ENCODE results near the gene FBXO22. TPM values are rescaled to one million over a fixed set of nuclear protein-coding genes. Genes with fewer than 3 reads are reported as not detected.

FBXO22 gene
- total RNA-seq = 10 to 100 TPM; 17.3 to 26.6 (median 20.0) TPM
- long read RNA-seq, full-length matches to known transcripts = 7 of 9 reads
- long read RNA-seq, partial matches to known transcripts = 0 of 9 reads
- long read RNA-seq, other reads (novel, unspliced or antisense) = 2 of 9 reads

GRCh38 chr15:75903331-75904239 lies at the start of gene FBXO22:
FBXO22 (plus strand) TSS chr15:75903878; CDS start chr15:75903964, 86 bp downstream.
- peak within 1 kb of the TSS; percentile 70 to 97 (median 81) for H3K4me3 ChIP-seq
- H3K36me3 ChIP-seq = peaks cover 0 to 8% (median 1%) of the 10 kb centered on the region in 4 donors
- no peaks in the 10 kb centered on the region for H3K27me3 ChIP-seq
- 3% methylated on average over 34 of the region's 63 CpGs for WGBS (ENCODE audit: insufficient coverage, low coverage, low lambda C conversion rate, missing lambda C conversion rate)
- peaks cover 0 to 20% (median 0%) of the 10 kb centered on the region in 4 donors for H3K4me1 ChIP-seq
- TF ChIP-seq, protein P1, sequence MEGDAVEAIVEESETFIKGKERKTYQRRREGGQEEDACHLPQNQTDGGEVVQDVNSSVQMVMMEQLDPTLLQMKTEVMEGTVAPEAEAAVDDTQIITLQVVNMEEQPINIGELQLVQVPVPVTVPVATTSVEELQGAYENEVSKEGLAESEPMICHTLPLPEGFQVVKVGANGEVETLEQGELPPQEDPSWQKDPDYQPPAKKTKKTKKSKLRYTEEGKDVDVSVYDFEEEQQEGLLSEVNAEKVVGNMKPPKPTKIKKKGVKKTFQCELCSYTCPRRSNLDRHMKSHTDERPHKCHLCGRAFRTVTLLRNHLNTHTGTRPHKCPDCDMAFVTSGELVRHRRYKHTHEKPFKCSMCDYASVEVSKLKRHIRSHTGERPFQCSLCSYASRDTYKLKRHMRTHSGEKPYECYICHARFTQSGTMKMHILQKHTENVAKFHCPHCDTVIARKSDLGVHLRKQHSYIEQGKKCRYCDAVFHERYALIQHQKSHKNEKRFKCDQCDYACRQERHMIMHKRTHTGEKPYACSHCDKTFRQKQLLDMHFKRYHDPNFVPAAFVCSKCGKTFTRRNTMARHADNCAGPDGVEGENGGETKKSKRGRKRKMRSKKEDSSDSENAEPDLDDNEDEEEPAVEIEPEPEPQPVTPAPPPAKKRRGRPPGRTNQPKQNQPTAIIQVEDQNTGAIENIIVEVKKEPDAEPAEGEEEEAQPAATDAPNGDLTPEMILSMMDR (IDR thresholded peaks at IDR 0.05) = no peak
- peak; percentile 72 for TF ChIP-seq POLR2A (IDR thresholded peaks at IDR 0.05)
- intact Hi-C loops (cut with DNase I) = no loop called here
- peak within 1 kb of the TSS; percentile 69 to 88 (median 79) for H3K27ac ChIP-seq
- DNase-seq (peak; percentile 93 to 95 (median 95)), ATAC-seq (peak; percentile 96 to 98 (median 97))
- H3K9me3 ChIP-seq = no peaks in the 10 kb centered on the region

- intact Hi-C loops (cut with DNase I) = no loop called here
- DNase-seq (no peak), ATAC-seq (no peak)
- Histone ChIP-seq H3K4me1 (no peaks in the 10 kb centered on the region), H3K27me3 (no peaks in the 10 kb centered on the region), H3K4me3 (no peak overlapping the region), H3K36me3 (no peaks in the 10 kb centered on the region), H3K27ac (no peak overlapping the region), H3K9me3 (no peaks in the 10 kb centered on the region)
- TF ChIP-seq POLR2A (IDR thresholded peaks at IDR 0.05) = no peak
- TF ChIP-seq, protein P1 (IDR thresholded peaks at IDR 0.05) = no peak
Measured at GRCh38 chr15:75857886-75858285, 45.8 kb upstream of the FBXO22 start.

DNA sequence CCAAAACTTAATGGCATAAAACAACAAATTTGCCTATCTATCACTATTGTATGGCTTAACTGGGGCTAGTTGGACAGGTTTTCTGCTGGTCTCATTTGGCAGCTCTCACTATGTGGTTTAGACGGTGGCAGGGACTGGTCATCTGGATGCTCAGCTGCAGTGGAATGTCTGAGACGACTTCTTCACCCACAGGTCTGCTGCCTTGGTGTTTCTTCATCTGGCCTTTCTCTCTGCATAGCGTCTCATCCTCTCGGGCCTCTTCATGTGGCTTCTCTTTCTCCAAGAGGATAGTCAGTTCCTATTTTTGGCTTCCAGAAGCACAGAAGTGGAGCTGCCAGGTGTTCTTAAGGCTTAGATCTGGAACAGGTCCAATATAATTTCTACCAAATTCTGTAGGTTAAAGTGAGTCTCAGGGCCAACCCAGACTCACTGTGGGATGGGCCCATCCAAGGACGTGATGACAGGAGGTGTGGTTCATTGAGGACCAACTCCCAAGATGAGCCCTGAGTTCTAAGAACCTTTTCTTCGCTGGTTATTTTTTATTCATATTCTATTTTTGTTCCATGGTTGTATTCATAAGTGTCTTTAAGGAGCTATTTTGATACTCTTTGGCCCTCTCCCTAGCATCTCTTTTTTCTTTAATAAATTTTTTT lies 41.8 kb upstream of the FBXO22 start:
- no peak for ATAC-seq
- WGBS (ENCODE audit: insufficient coverage, low coverage, low lambda C conversion rate, missing lambda C conversion rate) = 88% methylated on average over 6 of the region's 6 CpGs
- H3K4me3 ChIP-seq = no peak overlapping the region
- DNase-seq = no peak
- no peaks in the 10 kb centered on the region for H3K4me1 ChIP-seq
- intact Hi-C loops (cut with DNase I) = no loop called here
- H3K27ac ChIP-seq = no peak overlapping the region
- no peaks in the 10 kb centered on the region for H3K9me3 ChIP-seq
- no peaks in the 10 kb centered on the region for H3K27me3 ChIP-seq
- TF ChIP-seq, protein P1 (IDR thresholded peaks at IDR 0.05) = no peak
- TF ChIP-seq POLR2A (IDR thresholded peaks at IDR 0.05) = no peak
- H3K36me3 ChIP-seq = no peaks in the 10 kb centered on the region

GRCh38 chr15:75862796-75863195 lies 40.9 kb upstream of the FBXO22 start:
- H3K27me3 ChIP-seq = no peaks in the 10 kb centered on the region
- no peak overlapping the region for H3K27ac ChIP-seq
- 100% methylated on average over 1 of the region's 1 CpG for WGBS (ENCODE audit: insufficient coverage, low coverage, low lambda C conversion rate, missing lambda C conversion rate)
- intact Hi-C loops (cut with DNase I) = no loop called here
- ATAC-seq = no peak
- no peaks in the 10 kb centered on the region for H3K4me1 ChIP-seq
- DNase-seq = no peak
- no peak overlapping the region for H3K4me3 ChIP-seq
- TF ChIP-seq, protein P1 (IDR thresholded peaks at IDR 0.05) = no peak
- TF ChIP-seq POLR2A (IDR thresholded peaks at IDR 0.05) = no peak
- H3K36me3 ChIP-seq = no peaks in the 10 kb centered on the region
- no peaks in the 10 kb centered on the region for H3K9me3 ChIP-seq
